Fibroblast of mammary gland (primary cell): ENCODE results near the gene AGBL4.

ENCODE experiments used
- DNase-seq: peaks from one replicate; pipeline ENCODE4 v3.0.0-alpha.2; 2010; ENCODE audit warnings: low read depth
- H3K4me3 ChIP-seq: 2 replicates; pipeline ENCODE4 v1.5.1; 2011; ENCODE audit warnings: low read depth, mild to moderate bottlenecking, low read length, moderate library complexity; ENCODE audit not compliant: control insufficient read depth
- TF ChIP-seq, protein P1 (sequence below): conservative IDR thresholded peaks from 2 replicates; pipeline ENCODE4 v1.5.1; 2011; ENCODE audit warnings: low read depth, low read length, inconsistent platforms; ENCODE audit not compliant: control insufficient read depth, insufficient read depth

Gene AGBL4

GRCh38 chr1:48953617-48954016, 1070.1 kb downstream of the AGBL4 start:
- DNase-seq: no peak
- TF ChIP-seq, protein P1, sequence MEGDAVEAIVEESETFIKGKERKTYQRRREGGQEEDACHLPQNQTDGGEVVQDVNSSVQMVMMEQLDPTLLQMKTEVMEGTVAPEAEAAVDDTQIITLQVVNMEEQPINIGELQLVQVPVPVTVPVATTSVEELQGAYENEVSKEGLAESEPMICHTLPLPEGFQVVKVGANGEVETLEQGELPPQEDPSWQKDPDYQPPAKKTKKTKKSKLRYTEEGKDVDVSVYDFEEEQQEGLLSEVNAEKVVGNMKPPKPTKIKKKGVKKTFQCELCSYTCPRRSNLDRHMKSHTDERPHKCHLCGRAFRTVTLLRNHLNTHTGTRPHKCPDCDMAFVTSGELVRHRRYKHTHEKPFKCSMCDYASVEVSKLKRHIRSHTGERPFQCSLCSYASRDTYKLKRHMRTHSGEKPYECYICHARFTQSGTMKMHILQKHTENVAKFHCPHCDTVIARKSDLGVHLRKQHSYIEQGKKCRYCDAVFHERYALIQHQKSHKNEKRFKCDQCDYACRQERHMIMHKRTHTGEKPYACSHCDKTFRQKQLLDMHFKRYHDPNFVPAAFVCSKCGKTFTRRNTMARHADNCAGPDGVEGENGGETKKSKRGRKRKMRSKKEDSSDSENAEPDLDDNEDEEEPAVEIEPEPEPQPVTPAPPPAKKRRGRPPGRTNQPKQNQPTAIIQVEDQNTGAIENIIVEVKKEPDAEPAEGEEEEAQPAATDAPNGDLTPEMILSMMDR: no peak
- no peak overlapping the region for H3K4me3 ChIP-seq

DNA sequence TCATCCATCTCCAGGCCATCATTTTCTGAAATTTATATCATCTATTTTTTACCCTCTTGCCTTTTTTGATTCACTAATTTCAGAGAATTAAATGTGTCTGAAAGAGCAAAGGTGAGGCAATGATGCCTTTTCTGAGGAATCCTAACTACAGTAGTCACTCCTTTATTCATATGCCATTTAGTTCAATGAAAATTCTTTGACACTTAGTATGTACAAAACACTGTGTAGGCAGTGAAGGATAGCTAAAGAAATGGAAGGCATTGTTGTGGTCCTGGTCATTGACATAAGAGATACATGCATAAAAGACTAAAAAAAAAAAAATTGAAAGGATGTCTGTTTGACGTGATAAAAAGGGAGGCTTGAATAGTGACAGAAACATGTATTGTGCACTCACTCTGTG, 1075.2 kb downstream of the AGBL4 start:
- DNase-seq: no peak
- no peak overlapping the region for H3K4me3 ChIP-seq
- TF ChIP-seq, protein P1: no peak

DNA sequence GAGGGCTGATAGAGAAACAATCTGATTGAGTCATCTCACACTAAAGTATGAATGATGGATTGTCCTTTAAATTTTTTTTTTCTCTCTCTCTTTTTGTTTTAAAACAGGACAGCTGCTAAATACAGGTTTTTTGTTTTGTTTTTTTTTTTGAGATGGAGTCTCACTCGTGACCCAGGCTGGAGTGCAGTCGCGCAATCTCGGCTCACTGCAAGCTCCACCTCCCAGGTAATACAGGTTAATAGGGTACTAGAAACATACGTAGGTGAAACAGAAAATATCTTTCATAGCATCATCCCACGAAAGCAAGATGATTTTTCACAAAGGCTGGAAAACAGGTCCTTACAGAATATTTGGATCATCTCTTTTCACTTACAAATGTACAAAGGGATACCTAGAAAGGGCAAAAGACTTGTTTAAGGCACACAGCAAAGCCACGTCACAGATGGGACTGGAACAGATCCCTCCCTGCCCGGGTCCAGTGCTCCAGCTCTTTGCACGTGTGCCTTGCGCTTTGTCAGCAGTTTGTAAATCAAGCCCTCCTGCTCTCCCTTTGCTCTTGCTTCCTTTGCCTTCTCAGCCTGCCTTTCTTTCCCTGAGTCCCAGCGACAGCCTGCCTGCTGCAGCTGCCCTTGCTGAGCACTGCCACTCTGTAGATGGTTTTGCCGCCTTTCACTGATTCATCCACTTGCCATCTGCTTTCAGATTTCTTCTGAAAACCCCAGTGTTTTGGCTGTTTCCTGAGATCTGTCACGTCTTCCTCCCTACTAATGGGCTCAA, 1075.8 kb downstream of the AGBL4 start:
- TF ChIP-seq, protein P1: no peak
- no peak for DNase-seq
- no peak overlapping the region for H3K4me3 ChIP-seq

- no peak overlapping the region for H3K4me3 ChIP-seq
- DNase-seq: no peak
- TF ChIP-seq, protein P1: no peak
Observed at GRCh38 chr1:48946070-48946469, 1077.7 kb downstream of the AGBL4 start.

- DNase-seq: no peak
- TF ChIP-seq, protein P1: no peak
- no peak overlapping the region for H3K4me3 ChIP-seq
Observed at GRCh38 chr1:48944811-48945210, 1078.9 kb downstream of the AGBL4 start.

- TF ChIP-seq, protein P1: no peak
- H3K4me3 ChIP-seq: no peak overlapping the region
- peak; percentile 29 for DNase-seq
Observed at GRCh38 chr1:48943826-48944225, 1079.9 kb downstream of the AGBL4 start.
